MG63 (cell line): ENCODE results near the gene LYPD1. TPM values are rescaled to one million over a fixed set of nuclear protein-coding genes. Genes with fewer than 3 reads are reported as not detected.
A peak's percentile ranks its signal among the peaks of the same experiment; 100 is the strongest.

Experiments
- DNase-seq: peaks from one replicate; pipeline ENCODE4 v3.0.0-alpha.2; 2020
- H3K27me3 ChIP-seq: fragments of 250-450 bp; sonication (Bioruptor Pico); 2 replicates; pipeline ENCODE4 v1.5.1; 2020; ENCODE audit warnings: mild to moderate bottlenecking, moderate library complexity
- H3K36me3 ChIP-seq: fragments of 250-450 bp; sonication (Bioruptor Pico); 2 replicates; pipeline ENCODE4 v1.5.1; 2020; ENCODE audit warnings: mild to moderate bottlenecking, moderate library complexity
- H3K4me3 ChIP-seq: fragments of 250-450 bp; sonication (Bioruptor Pico); 2 replicates; pipeline ENCODE4 v1.5.1; 2020; ENCODE audit warnings: mild to moderate bottlenecking, moderate library complexity
- H3K9me3 ChIP-seq: fragments of 250-450 bp; sonication (Bioruptor Pico); 2 replicates; pipeline ENCODE4 v1.5.1; 2020; ENCODE audit warnings: mild to moderate bottlenecking, moderate library complexity
- total RNA-seq: library from RNA; depleted of rRNA; stranded (reverse); fragments of >200 nt; shearing (Covaris generic); gene quantifications from 2 replicates; pipeline ENCODE4 v1.2.3, GENCODE V29; 2014; ENCODE audit warnings: low replicate concordance

LYPD1 gene
- total RNA-seq, 1 experiment from 2014 or later, result 0.20 TPM

DNA sequence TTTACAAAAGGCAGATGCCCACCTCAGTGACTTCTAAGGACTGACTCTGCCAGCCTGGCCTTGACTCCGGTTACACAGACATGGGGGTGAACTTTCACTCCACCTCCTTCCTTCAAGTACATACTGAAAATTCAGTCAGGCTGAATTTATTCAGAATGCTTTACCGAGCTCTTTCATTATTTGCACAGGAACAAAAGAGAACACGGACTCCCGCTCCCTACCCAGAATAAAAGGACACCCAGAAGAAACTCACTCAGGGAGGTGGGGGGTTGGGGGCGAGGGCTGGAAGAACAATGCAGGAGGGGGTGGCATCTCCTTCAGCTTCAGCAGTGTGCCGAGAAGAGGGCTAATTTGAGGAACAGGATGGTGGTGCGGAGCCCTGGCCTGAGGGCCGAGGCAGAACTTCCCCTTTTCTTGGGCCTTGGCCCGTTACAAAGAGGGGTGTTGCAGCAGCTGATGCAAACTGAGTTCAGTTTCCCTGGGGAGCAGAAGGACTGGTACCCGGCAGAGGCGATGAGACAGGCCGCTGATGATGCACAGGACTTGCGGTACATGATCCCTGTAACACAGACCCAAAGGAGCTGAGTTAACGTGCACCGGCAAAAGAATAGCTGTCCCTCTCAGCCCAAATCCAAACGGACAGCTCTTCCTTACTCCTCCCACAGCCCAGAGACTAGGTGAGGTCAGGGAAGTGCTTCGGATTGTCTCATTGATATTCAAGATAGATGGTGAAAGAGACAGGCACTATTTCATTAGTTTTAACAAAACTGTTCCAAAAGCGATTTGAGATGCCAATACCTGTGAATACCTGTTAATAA is 24.1 kb downstream of the LYPD1 start:
- Histone ChIP-seq H3K9me3 (no peaks in the 10 kb centered on the region), H3K4me3 (no peak overlapping the region), H3K27me3 (no peaks in the 10 kb centered on the region), H3K36me3 (no peaks in the 10 kb centered on the region)
- no peak for DNase-seq

DNA sequence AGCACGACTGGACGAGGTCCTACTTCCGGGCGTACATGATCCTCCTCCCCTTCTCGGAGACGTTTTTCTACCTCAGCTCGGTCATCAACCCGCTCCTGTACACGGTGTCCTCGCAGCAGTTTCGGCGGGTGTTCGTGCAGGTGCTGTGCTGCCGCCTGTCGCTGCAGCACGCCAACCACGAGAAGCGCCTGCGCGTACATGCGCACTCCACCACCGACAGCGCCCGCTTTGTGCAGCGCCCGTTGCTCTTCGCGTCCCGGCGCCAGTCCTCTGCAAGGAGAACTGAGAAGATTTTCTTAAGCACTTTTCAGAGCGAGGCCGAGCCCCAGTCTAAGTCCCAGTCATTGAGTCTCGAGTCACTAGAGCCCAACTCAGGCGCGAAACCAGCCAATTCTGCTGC is 24.8 kb downstream of the LYPD1 start:
- no peak overlapping the region for H3K4me3 ChIP-seq
- no peaks in the 10 kb centered on the region for H3K9me3 ChIP-seq
- no peaks in the 10 kb centered on the region for H3K36me3 ChIP-seq
- DNase-seq, result no peak
- H3K27me3 ChIP-seq, result no peaks in the 10 kb centered on the region

DNA sequence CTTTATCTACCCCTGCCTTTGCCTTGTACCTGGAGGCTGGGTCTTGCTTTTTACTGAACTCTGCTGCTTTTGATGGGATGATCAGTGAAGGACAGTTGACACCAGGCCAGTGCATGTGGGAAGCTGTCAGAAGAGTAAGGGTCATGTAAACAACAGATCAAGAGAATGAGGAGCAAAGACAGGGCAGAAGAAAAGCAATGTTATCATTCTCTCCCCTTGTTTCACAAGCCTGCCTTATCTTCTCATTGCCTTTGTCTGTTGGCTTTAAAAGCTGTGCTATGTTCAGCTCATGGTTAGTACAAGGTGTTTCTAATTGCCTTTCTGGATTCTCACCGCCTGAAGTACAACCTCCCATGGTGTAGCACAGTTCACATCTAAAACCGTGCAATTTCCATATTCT is 27.6 kb downstream of the LYPD1 start:
- Histone ChIP-seq H3K27me3 (no peaks in the 10 kb centered on the region), H3K4me3 (no peak overlapping the region), H3K36me3 (no peaks in the 10 kb centered on the region), H3K9me3 (no peaks in the 10 kb centered on the region)
- DNase-seq, result no peak

DNA sequence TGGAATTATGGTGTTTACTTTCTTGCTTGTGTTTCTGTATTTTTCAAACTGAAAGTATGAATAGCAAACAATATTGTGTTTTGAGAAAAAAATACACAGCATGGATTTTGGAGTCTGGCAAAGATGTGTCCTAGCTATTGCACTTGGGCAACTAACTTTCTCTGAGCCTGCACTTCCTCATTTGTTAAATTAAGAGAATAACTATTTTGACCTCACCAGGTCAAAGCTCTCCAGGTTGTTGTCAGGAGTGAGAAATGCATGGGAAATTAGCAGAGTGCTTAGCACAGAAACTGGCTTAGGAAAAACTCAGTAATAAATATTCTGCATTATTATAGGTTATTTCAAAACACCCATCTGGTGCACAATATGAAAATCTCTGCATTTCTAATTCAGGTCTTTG is 28.2 kb downstream of the LYPD1 start:
- Histone ChIP-seq H3K36me3 (no peaks in the 10 kb centered on the region), H3K4me3 (no peak overlapping the region), H3K9me3 (no peaks in the 10 kb centered on the region), H3K27me3 (no peaks in the 10 kb centered on the region)
- no peak for DNase-seq

DNA sequence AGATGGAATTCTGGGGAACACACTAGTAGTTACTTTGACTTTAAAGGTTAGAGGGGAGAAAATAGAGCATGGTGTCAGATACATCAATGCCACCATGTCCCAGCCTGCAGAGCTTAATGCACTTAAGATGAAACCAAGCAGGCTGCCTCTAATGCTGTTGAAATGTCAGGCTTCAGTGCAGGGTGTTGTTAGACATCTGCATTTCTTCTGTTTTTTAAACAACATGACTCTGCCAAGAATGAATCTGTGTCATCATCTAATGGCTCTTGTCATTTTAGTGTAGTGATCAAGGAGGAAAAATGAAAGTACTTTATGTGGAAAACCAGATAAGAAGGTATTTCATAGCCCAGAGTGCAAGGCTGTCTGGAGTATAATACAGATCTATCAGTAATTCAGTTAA is 29.9 kb downstream of the LYPD1 start:
- Histone ChIP-seq H3K36me3 (no peaks in the 10 kb centered on the region), H3K9me3 (no peaks in the 10 kb centered on the region), H3K27me3 (no peaks in the 10 kb centered on the region), H3K4me3 (no peak overlapping the region)
- DNase-seq, result no peak

DNA sequence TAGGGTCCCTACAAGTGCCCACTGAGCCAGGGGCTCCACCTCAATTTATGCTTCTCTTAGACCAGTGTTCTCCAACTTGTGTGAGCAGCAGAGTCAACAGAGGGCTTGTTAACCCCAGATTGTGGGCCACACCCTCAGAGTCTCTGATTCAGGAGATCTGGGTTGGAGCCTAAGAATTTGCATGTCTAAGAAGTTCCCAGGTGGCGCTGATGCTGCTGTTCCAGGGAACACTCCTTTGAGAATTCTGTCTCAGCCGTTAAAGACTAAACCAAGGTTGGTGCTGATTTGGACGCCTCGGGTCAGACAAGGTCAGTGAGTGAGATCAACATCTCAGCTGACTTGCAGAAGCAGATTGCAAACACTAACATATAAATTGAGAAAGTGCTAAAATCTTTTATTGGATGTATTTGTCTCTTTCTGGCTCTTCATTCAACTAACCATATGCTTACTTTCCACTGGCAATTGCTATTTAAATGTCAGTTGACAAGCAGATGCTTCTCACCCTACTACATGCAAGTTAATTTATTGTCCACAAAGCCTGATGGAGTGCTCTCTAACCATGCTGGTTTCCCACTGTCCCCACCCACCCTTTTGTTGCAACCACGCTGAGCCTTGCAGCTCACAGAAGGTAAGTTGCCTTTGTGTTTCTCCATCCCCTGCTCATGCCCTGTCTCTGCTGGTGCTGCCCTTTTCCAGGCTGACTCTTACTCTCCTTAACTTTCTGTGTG is 31.5 kb downstream of the LYPD1 start:
- Histone ChIP-seq H3K27me3 (no peaks in the 10 kb centered on the region), H3K9me3 (no peaks in the 10 kb centered on the region), H3K4me3 (no peak overlapping the region), H3K36me3 (no peaks in the 10 kb centered on the region)
- no peak for DNase-seq

DNA sequence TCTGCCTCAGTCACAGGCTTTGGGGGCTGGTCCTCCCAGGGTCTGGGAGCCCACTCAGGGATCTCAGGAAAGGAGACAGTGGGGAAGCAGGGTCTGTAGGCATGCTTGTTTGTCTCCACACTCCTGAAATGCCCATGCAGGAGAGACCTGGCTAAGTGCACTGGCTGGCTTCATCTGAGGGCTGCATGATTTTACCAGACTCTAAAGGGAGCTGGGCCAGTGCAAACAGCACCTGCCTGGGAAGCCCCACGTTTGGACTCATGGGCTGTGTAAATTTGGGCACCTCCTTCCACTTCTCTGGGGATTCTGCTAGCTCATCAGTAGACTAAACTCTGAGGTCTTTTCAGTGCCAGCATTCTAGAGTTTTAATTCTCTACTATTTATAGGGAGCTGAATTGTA is 33.7 kb downstream of the LYPD1 start:
- H3K36me3 ChIP-seq, result no peaks in the 10 kb centered on the region
- no peak for DNase-seq
- H3K4me3 ChIP-seq, result no peak overlapping the region
- H3K9me3 ChIP-seq, result no peaks in the 10 kb centered on the region
- H3K27me3 ChIP-seq, result no peaks in the 10 kb centered on the region

DNA sequence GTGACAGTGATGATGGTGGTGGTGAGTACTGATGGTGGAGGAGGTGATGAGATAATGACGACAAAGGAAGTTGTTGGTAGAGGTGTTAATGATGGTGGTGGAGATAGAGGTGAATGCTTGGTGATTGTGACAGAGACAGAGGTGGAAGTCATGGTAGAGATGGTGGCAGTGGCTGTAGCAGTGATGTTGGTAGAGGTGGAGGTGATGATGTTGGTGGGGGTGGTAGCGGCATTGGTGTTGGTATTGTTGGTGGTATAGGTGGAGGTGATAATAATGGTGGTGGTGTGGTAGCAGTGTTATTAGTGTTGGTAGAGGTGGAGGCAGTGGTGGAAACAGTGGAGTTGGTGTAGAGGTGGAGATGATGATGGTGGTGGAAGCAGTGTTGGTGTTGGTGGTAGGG is 36.4 kb downstream of the LYPD1 start:
- H3K4me3 ChIP-seq, result no peak overlapping the region
- DNase-seq, result no peak
- no peaks in the 10 kb centered on the region for H3K36me3 ChIP-seq
- H3K27me3 ChIP-seq, result no peaks in the 10 kb centered on the region
- H3K9me3 ChIP-seq, result no peaks in the 10 kb centered on the region

GRCh38 chr2:132632000-132632649 is 37.9 kb downstream of the LYPD1 start:
- H3K9me3 ChIP-seq, result no peaks in the 10 kb centered on the region
- H3K36me3 ChIP-seq, result no peaks in the 10 kb centered on the region

DNA sequence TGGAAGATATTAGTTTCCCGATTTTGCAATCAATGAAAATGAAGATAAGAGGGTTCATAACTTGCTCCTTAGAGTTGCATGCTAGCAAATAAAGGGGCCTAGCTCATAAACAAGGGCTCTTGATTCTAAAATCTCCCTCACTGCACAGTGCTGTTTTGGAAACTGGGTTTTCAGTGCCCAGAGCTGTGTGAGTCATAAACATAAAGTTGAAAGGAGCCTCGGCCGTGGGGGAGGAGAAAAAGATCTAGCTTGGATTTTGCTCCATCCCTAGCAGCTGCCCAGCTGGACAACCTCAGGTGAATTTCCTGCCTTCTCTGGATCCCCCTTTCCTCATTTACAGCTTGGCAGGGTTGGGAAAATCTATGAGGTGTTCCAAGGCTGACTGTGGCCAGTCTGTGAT is 42.5 kb downstream of the LYPD1 start:
- Histone ChIP-seq H3K36me3 (no peaks in the 10 kb centered on the region), H3K27me3 (no peaks in the 10 kb centered on the region), H3K9me3 (no peaks in the 10 kb centered on the region), H3K4me3 (no peak overlapping the region)
- DNase-seq, result peak; percentile 13

More at GRCh38 chr2:132632000-132632649, 37.9 kb downstream of the LYPD1 start:
- no peak overlapping the region for H3K4me3 ChIP-seq
- DNase-seq, result peak; percentile 82
- no peaks in the 10 kb centered on the region for H3K27me3 ChIP-seq

DNA sequence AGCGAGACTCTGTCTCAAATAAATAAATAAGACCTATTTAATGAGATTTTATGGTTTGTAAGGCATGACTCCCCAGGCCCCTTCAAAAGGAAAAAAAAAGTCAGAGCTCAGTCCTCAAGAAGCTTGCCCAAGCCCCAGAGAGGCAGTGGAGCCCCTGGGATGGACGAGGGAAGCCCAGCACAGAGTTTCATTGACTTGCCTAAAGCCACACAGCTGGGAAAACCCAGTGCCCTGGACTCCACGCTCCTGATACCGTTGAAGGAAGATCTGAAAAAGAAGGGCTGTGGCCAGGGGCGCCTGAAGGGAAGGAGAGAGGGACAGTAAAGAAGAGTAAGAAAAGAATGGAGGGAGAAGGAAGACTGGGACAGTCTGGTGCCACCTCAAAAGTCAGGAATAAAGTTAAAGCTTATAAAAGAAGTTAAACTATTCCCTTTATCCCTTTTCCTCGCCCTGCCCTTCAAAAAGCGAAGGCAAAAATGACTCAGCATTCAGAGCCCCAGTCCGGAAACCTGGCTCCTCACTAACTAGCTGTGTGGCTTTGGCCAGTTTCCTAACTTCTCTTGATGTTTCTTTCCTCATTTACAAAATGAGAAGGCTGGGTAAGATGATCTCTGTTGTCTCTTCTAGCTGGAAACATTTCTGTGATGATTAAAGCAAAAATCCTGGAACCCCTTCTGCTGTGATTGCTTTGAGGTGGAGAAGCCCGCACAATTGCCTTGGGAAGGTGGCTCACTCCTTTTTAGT is 46.7 kb downstream of the LYPD1 start:
- DNase-seq, result peak; percentile 77
- Histone ChIP-seq H3K36me3 (no peaks in the 10 kb centered on the region), H3K4me3 (no peak overlapping the region), H3K27me3 (no peaks in the 10 kb centered on the region), H3K9me3 (no peaks in the 10 kb centered on the region)

GRCh38 chr2:132621131-132621875 is 48.7 kb downstream of the LYPD1 start:
- no peaks in the 10 kb centered on the region for H3K27me3 ChIP-seq
- DNase-seq, result no peak
- no peaks in the 10 kb centered on the region for H3K9me3 ChIP-seq
- no peak overlapping the region for H3K4me3 ChIP-seq
- no peaks in the 10 kb centered on the region for H3K36me3 ChIP-seq

GRCh38 chr2:132620115-132620514 is 49.9 kb downstream of the LYPD1 start:
- DNase-seq, result peak; percentile 9
- Histone ChIP-seq H3K4me3 (no peak overlapping the region), H3K36me3 (no peaks in the 10 kb centered on the region), H3K27me3 (no peaks in the 10 kb centered on the region), H3K9me3 (no peaks in the 10 kb centered on the region)

DNA sequence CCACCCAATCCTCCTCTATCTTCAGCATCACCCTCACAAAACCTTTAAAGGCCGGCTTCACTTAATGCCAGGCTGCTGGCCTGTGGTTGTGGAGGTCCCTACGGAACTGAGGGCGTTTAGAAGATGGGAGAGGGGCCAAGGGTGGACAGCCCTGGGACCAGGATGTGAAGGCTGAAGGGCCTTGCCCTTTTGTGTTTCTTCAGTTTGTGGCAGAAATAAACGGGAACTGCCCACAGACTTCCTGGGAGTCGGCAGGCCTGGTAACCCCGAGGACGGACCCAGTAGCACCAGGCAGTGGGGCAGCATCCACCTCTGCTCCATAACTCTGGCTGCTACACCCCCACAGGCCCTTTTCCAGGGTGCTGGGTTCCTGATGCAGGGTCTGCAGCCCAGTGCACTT is 51.3 kb downstream of the LYPD1 start:
- H3K27me3 ChIP-seq, result no peaks in the 10 kb centered on the region
- H3K9me3 ChIP-seq, result no peaks in the 10 kb centered on the region
- H3K4me3 ChIP-seq, result no peak overlapping the region
- no peaks in the 10 kb centered on the region for H3K36me3 ChIP-seq
- DNase-seq, result no peak

DNA sequence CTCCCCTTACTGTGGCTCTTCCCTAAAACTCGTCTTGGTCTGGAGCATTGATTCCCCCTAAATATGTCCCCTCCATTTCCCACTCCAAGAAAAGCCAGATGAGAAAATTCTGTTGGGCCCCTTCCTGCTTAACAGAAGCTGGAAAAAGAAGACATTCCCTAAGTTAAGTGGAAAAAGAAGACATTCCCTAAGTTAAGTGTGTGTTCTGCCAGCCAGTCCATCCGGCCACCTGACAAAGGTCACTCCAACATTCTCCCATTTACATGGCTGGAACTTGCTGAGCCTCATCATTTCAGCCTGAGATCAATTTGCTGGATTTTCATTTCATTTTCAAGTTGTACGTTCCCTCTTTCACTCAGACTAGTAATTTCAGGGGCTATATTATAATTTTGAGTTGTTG is 52.0 kb downstream of the LYPD1 start:
- Histone ChIP-seq H3K36me3 (no peaks in the 10 kb centered on the region), H3K4me3 (no peak overlapping the region), H3K27me3 (no peaks in the 10 kb centered on the region), H3K9me3 (no peaks in the 10 kb centered on the region)
- no peak for DNase-seq

DNA sequence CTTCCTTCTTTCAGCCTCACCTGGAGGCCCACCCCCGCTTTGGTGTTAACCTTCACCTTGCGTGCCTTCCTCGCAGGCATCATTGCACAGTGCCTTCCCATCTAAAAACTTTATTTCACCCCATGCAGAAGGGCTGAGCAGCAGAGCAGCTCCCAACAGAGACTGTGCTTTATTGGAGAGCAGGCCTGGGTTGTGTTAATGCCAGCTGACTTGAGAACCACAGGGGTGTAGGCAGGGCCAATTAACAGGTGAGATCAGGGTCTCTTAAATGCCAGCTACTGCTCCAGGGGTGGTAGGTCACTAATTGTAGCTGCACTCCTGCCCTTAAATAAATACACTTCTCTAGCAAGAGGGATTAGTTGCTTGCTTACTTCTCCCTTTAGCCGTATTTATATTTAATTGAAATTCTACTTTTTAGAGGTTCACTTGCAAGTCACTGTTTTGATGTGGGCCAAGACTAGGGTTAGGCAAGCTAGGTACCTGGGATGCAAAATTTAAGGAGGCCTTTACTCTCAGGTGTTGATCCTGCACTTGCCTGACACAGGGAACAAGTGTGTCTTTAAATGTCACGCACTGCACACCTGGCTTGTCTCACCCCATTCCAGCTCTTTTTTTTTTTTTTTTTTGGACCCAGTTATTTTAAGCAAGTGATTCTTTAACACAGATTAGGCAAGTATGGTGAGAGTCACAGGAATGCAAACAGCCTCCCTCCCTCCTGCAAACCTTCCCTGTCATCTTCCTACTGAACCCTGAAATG is 54.5 kb downstream of the LYPD1 start:
- H3K36me3 ChIP-seq, result no peaks in the 10 kb centered on the region
- no peaks in the 10 kb centered on the region for H3K9me3 ChIP-seq
- no peaks in the 10 kb centered on the region for H3K27me3 ChIP-seq
- no peak for DNase-seq
- no peak overlapping the region for H3K4me3 ChIP-seq
